Stimulated activated memory B cell treated with anti-CD40 and anti-IgM and Interleukin-4, amounts not matched to agents 10 μg/mL and 1 μg/mL and 100 μg/mL, for 72 hours (primary cell): ENCODE data around the gene PRXL2C.
"Not testable (repeated sequence)": the region's sequence is repeated elsewhere in the genome, so short reads cannot be mapped to it uniquely, and the experiment has no call there.

Source experiments
- ATAC-seq: fragments of 150-1000 bp; cut with Tn5 transposase; 2 replicates; pipeline ENCODE4 v1.10.0; 2021
- H3K27ac Mint-ChIP-seq: one replicate; pipeline ENCODE4 v1.8.0; 2022; ENCODE audit warnings: mild to moderate bottlenecking, mixed read lengths
- H3K27me3 Mint-ChIP-seq: one replicate; pipeline ENCODE4 v1.8.0; 2022; ENCODE audit warnings: mixed read lengths
- H3K36me3 Mint-ChIP-seq: one replicate; pipeline ENCODE4 v1.8.0; 2022; ENCODE audit warnings: mixed read lengths
- H3K4me1 Mint-ChIP-seq: one replicate; pipeline ENCODE4 v1.8.0; 2022; ENCODE audit warnings: mixed read lengths
- H3K4me3 Mint-ChIP-seq: one replicate; pipeline ENCODE4 v1.8.0; 2022; ENCODE audit warnings: mild to moderate bottlenecking, moderate library complexity, mixed read lengths
- H3K9me3 Mint-ChIP-seq: one replicate; pipeline ENCODE4 v1.8.0; 2022; ENCODE audit warnings: mixed read lengths

The PRXL2C gene

DNA sequence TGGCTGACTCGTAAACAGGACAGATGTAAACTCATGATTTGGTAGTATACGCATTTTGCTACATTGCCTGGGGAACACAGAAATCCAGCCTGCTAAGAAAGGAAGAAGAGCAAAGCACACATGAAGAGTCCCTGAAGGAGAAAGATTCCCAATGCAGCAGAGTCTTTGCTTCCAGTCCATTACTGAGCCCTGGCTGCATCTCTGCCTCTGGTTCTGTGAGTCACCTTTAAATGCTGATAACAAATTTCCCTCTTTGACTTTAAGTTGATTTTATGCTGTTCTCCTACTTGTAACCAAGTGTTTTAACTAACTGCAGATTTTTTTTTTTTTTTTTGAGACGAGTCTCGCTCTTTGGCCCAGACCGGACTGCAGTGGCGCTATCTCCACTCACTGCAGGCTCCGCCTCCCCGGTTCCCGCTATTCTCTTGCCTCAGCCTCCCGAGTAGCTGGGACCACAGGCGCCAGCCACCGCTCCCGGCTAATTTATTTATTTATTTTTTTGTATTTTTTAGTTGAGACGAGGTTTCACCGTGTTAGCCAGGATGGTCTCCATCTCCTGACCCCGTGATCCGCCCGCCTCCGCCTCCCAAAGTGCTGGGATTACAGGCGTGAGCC is 8.5 kb upstream of the PRXL2C start:
- H3K4me3 Mint-ChIP-seq: no peak overlapping the region
- no peaks in the 10 kb centered on the region for H3K36me3 Mint-ChIP-seq
- no peaks in the 10 kb centered on the region for H3K27me3 Mint-ChIP-seq
- no peak for ATAC-seq
- H3K4me1 Mint-ChIP-seq: no peaks in the 10 kb centered on the region
- H3K27ac Mint-ChIP-seq: no peak overlapping the region
- H3K9me3 Mint-ChIP-seq: no peaks in the 10 kb centered on the region

DNA sequence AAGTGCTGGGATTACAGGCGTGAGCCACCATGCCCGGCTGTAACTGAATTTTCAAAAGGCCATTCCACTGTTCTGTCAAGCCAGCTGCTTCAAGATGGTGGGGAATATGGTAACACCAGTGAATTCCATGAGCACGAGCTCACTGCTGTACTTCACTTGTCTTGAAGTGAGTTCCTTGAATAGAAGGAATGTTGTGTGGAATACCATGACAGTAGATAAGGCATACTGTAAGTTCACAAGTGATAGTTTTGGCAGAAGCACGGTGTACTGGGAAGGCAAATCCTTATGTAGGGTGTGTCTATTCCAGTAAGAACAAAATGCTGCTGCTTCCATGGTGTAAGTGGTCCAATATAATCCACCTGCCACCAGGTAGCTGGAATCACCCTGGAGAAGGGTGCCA is 6.6 kb upstream of the PRXL2C start:
- Mint-ChIP-seq H3K4me3 (no peak overlapping the region), H3K36me3 (no peaks in the 10 kb centered on the region), H3K27me3 (no peaks in the 10 kb centered on the region), H3K27ac (no peak overlapping the region), H3K9me3 (no peaks in the 10 kb centered on the region), H3K4me1 (peaks cover 6% of the 10 kb centered on the region)
- ATAC-seq: no peak

DNA sequence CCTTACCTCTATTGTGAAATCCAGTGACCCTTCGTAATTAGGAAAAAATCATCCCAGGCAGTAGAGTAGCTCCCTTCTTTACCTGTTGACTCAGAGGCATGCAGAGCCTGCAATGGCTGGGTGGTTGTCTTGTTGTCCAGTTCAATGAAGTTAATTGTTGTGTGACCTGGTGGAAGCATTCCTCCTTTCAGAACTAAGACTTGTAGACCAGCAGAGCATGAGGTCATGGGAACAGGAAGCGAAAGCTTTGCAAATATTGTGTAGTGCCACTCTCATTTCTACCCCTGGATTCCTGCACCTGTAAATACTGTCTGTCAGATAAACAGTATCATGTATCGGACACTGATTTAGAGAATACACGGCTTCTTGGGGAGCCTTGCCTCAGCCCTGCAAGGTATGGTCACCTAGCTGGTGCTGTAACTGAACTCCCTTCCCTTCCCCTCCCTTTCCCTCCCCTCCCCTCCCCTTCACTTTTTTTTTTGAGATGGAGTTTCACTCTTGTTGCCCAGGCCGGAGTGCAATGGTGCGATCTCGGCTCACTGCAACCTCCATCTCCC is 5.7 kb upstream of the PRXL2C start:
- H3K27ac Mint-ChIP-seq: no peak overlapping the region
- peak; percentile 75 for ATAC-seq
- H3K9me3 Mint-ChIP-seq: no peaks in the 10 kb centered on the region
- no peaks in the 10 kb centered on the region for H3K36me3 Mint-ChIP-seq
- no peaks in the 10 kb centered on the region for H3K27me3 Mint-ChIP-seq
- H3K4me3 Mint-ChIP-seq: no peak overlapping the region
- peaks cover 11% of the 10 kb centered on the region for H3K4me1 Mint-ChIP-seq

DNA sequence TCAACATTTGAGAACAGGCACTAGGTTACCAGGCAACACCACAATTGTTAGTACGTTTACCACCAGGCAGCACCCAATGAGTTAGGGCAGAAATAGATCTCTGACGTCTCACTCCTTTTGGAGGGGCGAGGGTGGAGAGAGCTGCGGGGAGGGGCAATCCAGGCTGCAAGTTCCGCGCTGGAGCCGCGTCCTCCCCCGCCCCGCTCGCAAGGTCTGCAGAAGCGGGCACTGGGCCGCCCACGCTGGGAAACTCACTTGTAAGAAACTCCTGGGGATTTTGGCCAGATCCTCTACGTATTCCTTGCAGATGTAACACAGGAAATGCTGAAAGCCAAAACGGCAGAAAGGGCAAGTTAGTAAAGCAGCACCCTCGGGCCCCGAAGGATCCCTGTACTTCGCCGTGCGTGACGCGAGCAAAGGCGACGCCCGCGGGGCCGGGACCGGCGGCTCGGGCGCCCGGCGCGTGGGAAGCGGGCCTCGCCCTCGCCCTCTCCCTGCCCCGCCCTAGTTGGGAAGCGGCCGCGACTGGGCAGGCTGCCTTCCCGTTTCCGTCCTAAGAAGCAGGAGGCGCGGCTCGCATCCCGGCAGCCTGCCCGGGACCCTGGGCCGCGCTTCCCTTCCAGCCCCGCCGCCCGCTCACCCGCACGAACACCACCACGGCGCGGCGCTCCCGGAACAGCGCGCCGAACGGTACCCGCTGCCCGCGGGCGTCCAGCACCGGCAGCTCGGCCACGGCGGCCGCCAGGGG is 493 bp downstream of the PRXL2C start:
- Mint-ChIP-seq H3K27ac (peak overlapping the region; percentile 92), H3K4me1 (peaks cover 34% of the 10 kb centered on the region), H3K27me3 (no peaks in the 10 kb centered on the region), H3K36me3 (peaks cover 5% of the 10 kb centered on the region), H3K9me3 (no peaks in the 10 kb centered on the region), H3K4me3 (peak overlapping the region; percentile 91)
- peak; percentile 84 for ATAC-seq

DNA sequence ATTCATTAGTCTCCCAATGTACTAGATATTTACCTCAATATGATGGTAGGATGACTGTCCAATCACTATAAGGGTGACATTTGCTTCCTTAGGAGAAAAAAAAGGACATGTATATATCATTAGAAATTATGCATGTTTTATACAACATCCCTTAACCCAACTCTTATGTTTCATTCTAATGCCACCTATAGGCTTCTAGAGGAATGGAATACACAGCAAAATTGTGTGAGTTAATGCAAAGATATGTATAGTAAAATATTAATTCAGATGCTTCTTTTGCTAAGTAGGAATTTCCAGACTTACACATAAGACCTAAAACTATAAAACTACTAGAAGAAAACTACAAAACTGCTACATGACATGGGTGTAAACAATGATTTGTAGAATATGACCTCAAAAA is 3.5 kb downstream of the PRXL2C start:
- H3K27ac Mint-ChIP-seq: no peak overlapping the region
- no peak overlapping the region for H3K4me3 Mint-ChIP-seq
- no peaks in the 10 kb centered on the region for H3K9me3 Mint-ChIP-seq
- no peak for ATAC-seq
- peaks cover 35% of the 10 kb centered on the region for H3K4me1 Mint-ChIP-seq
- peaks cover 18% of the 10 kb centered on the region for H3K36me3 Mint-ChIP-seq
- no peaks in the 10 kb centered on the region for H3K27me3 Mint-ChIP-seq

DNA sequence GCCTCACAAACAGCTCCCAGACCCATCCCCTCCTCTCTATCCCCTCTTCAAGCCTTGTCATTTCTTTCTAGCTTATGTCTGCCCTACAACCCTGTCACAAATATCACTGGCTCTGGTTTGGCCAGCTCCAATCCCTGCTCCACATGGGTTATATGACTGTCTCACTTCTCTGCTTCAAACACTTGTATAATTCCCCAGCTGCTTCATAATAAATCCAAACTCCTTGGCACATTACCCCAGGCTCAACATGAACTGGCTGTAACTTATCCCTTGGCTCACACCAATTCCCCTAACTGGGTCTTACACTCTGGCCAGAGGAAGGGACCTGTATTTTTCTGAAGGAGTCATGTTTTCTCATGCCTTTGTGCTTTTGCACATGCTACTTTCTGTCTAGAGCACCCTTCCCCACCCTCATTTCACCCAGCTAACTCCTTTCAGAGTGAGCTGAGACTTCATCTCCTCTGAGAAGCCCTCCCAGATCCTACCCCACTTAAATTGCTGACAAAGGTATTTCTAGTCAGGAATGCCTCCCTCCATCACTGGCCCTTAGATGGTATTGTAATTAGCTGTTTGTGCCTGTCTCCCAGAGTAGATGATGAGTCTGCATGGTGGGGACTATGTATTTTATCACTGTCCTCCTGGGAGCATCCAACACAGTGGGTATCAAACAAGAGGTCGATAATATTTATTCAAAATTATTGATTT is 5.3 kb downstream of the PRXL2C start:
- Mint-ChIP-seq H3K27me3 (no peaks in the 10 kb centered on the region), H3K4me1 (peaks cover 23% of the 10 kb centered on the region), H3K9me3 (no peaks in the 10 kb centered on the region), H3K36me3 (peaks cover 37% of the 10 kb centered on the region), H3K27ac (no peak overlapping the region), H3K4me3 (no peak overlapping the region)
- ATAC-seq: no peak

DNA sequence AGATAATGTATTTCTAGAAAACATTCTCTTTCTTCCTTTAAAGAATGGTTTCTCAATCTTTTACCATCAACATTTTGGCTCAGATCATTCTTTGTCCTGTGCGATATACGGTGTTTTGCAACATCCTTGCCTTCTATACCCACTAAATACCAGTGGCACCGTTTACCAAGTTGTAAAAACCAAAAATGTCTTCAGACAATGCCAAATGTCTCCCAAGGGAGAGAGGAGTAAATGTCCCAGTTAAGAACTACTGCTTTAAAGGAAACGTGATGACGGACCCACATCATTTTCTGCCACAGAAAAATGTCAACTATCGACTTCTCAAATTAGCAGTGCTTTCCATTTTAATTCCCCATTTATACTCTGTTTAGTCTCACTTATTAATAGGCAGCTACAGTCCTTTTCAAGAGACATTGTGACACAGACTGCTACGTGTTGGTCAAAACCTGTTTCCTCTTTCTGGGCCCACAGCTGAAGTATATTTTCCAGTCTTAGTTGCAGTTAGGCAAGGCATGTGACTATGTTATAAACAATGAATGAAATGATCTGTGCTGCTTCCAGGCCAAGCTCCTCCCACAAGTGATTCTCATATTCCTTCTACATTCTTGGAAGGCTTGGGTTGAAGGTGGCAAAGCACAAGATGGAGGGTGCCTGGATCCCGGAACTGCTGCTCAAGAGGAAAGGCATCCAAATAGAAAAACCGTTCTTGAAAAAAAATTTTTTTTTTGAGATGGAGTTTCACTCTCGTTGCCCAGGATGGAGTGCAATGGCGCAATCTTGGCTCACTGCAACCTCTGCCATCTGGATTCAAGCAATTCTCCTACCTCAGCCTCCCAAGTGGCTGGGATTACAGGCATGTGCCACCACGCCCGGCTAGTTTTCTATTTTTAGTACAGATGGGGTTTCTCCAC is 8.8 kb downstream of the PRXL2C start:
- Mint-ChIP-seq H3K9me3 (no peaks in the 10 kb centered on the region), H3K4me3 (no peak overlapping the region), H3K4me1 (peaks cover 7% of the 10 kb centered on the region), H3K27me3 (no peaks in the 10 kb centered on the region), H3K36me3 (peaks cover 48% of the 10 kb centered on the region), H3K27ac (peak overlapping the region; percentile 66)
- ATAC-seq: peak; percentile 89

DNA sequence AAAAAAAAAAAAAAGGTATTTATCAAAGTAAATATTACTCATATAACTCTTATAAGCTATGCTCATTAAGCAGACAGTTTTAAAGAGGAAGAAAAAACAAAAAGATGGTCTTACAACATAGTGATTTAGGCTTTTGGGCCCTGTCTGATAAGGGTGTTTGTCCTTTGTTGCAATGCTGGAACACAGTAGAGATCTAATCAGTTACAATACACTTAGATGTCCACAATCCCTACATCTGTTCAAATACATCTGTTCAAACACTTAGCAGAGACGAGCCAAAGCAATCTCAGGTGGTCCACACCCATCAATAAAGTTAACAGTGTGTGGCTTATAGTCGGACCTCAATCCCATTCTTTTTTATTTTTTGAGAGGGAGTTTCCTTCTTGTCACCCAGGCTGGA is 11.0 kb downstream of the PRXL2C start:
- Mint-ChIP-seq H3K27me3 (no peaks in the 10 kb centered on the region), H3K4me3 (no peak overlapping the region), H3K27ac (no peak overlapping the region), H3K9me3 (no peaks in the 10 kb centered on the region), H3K4me1 (peaks cover 7% of the 10 kb centered on the region), H3K36me3 (peaks cover 38% of the 10 kb centered on the region)
- no peak for ATAC-seq

DNA sequence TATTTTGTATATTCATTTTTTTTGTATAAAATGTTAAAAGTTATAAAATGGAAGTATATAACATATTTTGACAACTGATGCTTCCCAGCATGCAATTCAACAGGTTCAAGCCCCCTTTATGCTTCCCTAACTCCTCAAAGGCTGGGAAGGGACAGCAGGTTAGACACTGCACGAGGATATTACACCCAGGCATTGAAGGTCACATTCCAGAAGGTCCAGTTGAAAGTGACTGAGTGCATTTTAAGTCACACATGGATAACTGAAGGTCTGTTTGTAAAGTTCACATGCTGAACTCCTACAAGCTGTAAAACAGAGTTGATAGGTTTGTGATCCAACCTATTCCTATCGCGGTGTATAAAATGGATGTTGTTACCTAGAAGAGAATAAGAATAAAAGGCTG is 13.6 kb downstream of the PRXL2C start:
- H3K36me3 Mint-ChIP-seq: peaks cover 35% of the 10 kb centered on the region
- no peaks in the 10 kb centered on the region for H3K9me3 Mint-ChIP-seq
- peaks cover 13% of the 10 kb centered on the region for H3K27me3 Mint-ChIP-seq
- no peak overlapping the region for H3K4me3 Mint-ChIP-seq
- ATAC-seq: no peak
- H3K27ac Mint-ChIP-seq: no peak overlapping the region
- H3K4me1 Mint-ChIP-seq: no peaks in the 10 kb centered on the region

DNA sequence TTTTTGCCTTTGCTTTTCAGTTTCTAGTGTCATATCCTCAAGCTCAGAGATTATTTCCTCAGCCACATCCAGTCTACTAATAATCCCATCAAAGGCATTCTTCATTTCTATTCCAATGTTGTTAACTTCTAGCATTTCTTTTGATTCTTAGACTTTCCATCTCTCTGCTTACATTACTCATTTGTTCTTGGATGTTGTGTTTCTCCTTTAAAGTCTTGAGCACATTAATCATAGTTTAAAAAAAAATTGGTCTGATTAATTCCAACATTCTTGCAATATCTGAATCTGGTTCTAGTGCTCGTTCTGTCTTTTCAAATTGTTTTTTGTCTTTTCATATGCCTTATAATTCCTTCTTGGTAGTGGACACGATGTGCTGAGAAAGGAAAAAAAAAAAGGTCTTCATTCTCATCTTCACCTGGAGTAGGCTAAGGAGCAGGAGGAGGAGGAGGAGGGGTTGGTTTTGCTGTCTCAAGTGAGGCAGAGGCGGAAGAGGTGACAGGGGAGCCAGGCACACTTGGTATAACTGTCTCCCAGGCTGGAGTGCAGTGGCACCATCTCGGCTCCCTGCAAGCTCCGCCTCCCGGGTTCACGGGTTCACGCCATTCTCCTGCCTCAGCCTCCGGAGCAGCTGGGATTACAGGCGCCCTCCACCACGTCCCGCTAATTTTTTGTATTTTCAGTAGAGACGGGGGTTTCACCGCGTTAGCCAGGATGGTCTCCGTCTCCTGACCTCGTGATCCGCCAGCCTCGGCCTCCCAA is 16.3 kb downstream of the PRXL2C start:
- H3K36me3 Mint-ChIP-seq: peaks cover 18% of the 10 kb centered on the region
- no peak overlapping the region for H3K27ac Mint-ChIP-seq
- H3K4me3 Mint-ChIP-seq: no peak overlapping the region
- no peaks in the 10 kb centered on the region for H3K4me1 Mint-ChIP-seq
- no peak for ATAC-seq
- H3K27me3 Mint-ChIP-seq: peaks cover 14% of the 10 kb centered on the region
- H3K9me3 Mint-ChIP-seq: no peaks in the 10 kb centered on the region

DNA sequence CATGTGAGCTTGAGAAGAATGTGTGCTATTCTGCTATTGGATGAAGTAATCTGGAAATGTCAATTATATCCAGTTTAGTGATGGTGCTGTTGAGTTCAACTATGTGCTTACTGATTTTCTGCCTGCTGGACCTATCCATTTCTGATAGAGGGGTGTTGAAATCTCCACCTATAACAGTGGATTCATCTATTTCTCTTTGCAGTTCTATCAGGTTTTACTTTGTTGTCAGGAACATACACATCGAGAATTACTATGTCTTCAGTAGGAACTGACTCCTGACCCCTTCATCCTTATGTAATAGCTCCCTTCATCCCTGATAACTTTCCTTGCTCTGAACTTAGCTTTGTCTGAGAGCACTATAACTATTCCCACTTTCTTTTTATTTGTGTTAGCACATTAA is 18.7 kb downstream of the PRXL2C start:
- Mint-ChIP-seq H3K4me1 (no peaks in the 10 kb centered on the region), H3K9me3 (no peaks in the 10 kb centered on the region), H3K27me3 (peaks cover 14% of the 10 kb centered on the region), H3K36me3 (peaks cover 7% of the 10 kb centered on the region), H3K4me3 (no peak overlapping the region), H3K27ac (no peak overlapping the region)
- ATAC-seq: no peak

DNA sequence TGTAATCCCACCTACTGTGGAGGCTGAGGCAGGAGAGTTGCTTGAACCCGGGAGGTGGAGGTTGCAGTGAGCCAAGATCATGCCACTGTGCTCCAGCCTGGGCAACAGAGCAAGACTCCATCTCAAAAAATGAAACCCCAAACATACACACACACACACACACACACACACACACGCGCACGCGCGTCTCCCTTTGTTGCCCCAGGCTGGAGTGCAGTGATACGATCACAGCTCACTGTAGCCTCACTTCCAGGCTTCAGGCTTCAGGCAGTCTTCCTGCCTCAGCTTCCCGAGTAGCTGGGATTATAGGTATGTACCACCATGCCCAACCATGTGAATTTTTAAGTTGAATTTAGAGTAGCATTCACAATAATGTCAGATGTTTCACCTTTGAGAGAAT is 21.5 kb downstream of the PRXL2C start:
- ATAC-seq, H3K9me3 Mint-ChIP-seq, H3K4me3 Mint-ChIP-seq, H3K36me3 Mint-ChIP-seq, H3K27ac Mint-ChIP-seq, H3K4me1 Mint-ChIP-seq: not testable (repeated sequence)
- H3K27me3 Mint-ChIP-seq: peaks cover 23% of the 10 kb centered on the region

DNA sequence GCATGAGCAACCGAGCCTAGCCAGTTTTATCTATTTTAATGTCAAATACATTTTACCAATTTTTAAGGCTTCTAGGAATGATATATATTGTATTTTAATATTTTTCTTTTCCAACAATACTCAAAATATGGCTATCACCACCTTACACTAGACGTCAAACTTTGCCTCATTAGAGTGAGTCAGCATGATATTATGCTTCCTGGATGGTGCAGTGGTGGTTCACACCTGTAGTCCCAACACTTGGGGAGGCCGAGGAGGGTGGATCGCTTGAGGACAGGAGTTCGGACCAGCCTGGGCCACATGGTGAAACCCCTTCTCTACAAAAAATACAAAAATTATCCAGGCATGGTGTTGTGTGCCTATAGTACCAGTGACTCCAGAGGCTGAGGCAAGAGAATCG is 28.2 kb downstream of the PRXL2C start:
- no peaks in the 10 kb centered on the region for H3K36me3 Mint-ChIP-seq
- H3K27ac Mint-ChIP-seq: no peak overlapping the region
- no peak for ATAC-seq
- no peak overlapping the region for H3K4me3 Mint-ChIP-seq
- H3K9me3 Mint-ChIP-seq: no peaks in the 10 kb centered on the region
- H3K27me3 Mint-ChIP-seq: peaks cover 23% of the 10 kb centered on the region
- H3K4me1 Mint-ChIP-seq: no peaks in the 10 kb centered on the region

DNA sequence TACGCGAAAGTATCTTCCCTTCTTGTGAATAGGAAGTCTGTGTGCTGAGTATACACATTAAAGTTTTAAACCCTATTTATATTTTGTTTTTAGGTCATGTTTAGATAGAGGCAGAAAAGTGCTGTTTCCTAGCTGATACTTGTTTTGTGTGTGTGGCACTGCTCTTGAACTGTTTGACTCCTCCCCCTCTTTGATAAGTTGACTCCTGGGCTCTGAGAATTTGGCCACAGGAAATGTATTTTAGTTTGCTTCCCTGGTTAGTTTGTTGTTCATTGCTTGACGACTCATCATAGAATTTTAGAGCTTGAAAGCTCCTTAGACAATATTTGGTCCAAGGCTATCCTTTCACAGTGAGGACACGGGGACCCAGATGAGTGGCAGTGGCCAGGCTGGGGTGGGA is 33.5 kb downstream of the PRXL2C start:
- Mint-ChIP-seq H3K4me1 (peaks cover 13% of the 10 kb centered on the region), H3K9me3 (no peaks in the 10 kb centered on the region), H3K4me3 (no peak overlapping the region), H3K27ac (no peak overlapping the region), H3K27me3 (peaks cover 45% of the 10 kb centered on the region), H3K36me3 (no peaks in the 10 kb centered on the region)
- ATAC-seq: no peak
